IPS-18a (cell line): ENCODE measurements around the gene PDF.

Experiments used
- H3K27ac ChIP-seq: one replicate; pipeline ENCODE4 v1.5.1; 2013; ENCODE audit warnings: low read length
- H3K27me3 ChIP-seq: one replicate; pipeline ENCODE4 v1.6.1; 2013; ENCODE audit warnings: mild to moderate bottlenecking, low read length; ENCODE audit not compliant: control insufficient read depth, insufficient read depth
- H3K36me3 ChIP-seq: one replicate; pipeline ENCODE4 v1.6.1; 2013; ENCODE audit warnings: low read depth, low read length; ENCODE audit not compliant: control insufficient read depth
- H3K4me1 ChIP-seq: one replicate; pipeline ENCODE4 v1.6.1; 2013; ENCODE audit warnings: low read depth, low read length; ENCODE audit not compliant: control insufficient read depth
- H3K4me3 ChIP-seq: one replicate; pipeline ENCODE4 v1.5.1; 2013; ENCODE audit warnings: low read length
- H3K9ac ChIP-seq: one replicate; pipeline ENCODE4 v1.6.1; 2013; ENCODE audit warnings: mild to moderate bottlenecking, low read length, moderate library complexity
- H3K9me3 ChIP-seq: one replicate; pipeline ENCODE4 v1.6.1; 2013; ENCODE audit warnings: low read depth, low read length; ENCODE audit not compliant: control insufficient read depth

Gene PDF

GRCh38 chr16:69322343-69322742 lies 8.0 kb downstream of the PDF start:
- Histone ChIP-seq H3K9ac (no peak overlapping the region), H3K9me3 (no peaks in the 10 kb centered on the region), H3K27me3 (no peaks in the 10 kb centered on the region), H3K4me1 (no peaks in the 10 kb centered on the region), H3K36me3 (peaks cover 78% of the 10 kb centered on the region), H3K4me3 (no peak overlapping the region), H3K27ac (no peak overlapping the region)

GRCh38 chr16:69321080-69321479 lies 9.3 kb downstream of the PDF start:
- Histone ChIP-seq H3K4me3 (no peak overlapping the region), H3K4me1 (no peaks in the 10 kb centered on the region), H3K36me3 (peaks cover 78% of the 10 kb centered on the region), H3K27me3 (no peaks in the 10 kb centered on the region), H3K9ac (no peak overlapping the region), H3K9me3 (no peaks in the 10 kb centered on the region), H3K27ac (no peak overlapping the region)

DNA sequence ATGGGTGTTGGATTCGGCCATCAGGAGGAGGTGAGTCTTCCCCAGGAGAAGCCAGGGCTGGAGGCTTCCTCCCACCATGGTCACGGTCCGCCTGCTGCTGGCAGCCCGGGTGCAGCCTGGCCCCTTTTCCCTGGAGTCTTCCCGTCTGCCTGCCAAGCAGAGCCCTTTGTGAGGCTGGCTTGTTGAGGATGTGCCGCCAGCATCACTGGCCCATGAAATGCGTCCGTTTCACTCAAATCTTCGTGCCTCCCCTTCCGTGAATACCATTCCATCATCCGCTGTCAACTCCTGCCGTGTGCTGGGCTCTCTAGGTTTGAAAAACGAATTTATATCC lies 9.7 kb downstream of the PDF start:
- Histone ChIP-seq H3K27ac (no peak overlapping the region), H3K9me3 (no peaks in the 10 kb centered on the region), H3K9ac (no peak overlapping the region), H3K4me1 (no peaks in the 10 kb centered on the region), H3K36me3 (peaks cover 75% of the 10 kb centered on the region), H3K4me3 (no peak overlapping the region), H3K27me3 (no peaks in the 10 kb centered on the region)

DNA sequence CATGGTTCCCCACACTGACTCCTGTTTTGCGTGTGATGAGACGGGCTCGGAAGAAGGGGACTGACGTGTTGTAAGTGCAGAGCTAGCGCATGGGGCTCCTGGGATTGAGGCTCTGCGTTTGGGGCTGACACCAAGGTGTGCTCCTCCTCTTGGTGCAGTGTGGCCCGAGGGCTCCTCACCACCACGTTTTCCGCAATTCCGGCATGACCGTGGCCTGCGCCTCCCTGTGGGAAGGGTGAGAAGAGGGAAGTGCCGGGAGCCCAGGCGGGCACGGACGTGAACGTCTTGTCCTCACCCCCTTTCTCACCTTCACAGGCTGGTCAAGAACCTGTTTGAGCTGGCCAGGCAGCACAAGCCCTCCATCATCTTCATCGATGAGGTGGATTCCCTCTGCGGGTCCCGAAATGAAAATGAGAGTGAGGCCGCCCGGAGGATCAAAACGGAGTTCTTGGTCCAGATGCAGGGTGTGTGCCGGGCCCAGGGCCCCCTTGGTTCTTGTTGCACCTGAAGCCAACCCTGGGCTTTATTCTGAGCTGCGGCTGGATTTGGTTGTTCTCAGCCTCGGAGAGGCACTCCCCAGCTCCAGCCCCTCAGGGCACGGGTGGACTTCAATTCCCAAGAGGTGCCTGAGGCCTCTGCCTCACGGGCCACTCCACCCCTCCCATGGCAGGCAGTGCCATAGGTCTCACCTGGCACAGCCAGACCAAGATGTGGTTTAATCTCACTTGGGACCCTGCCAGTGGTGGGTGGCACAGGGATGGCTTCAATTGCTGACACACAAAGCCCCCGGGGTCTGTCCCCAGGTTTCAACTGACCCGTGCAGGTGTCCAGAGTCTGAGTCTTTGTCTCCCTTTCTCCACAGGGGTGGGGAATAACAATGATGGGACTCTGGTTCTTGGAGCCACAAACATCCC lies 10.3 kb downstream of the PDF start:
- Histone ChIP-seq H3K4me3 (no peak overlapping the region), H3K9ac (no peak overlapping the region), H3K36me3 (peaks cover 74% of the 10 kb centered on the region), H3K27ac (no peak overlapping the region), H3K27me3 (no peaks in the 10 kb centered on the region), H3K4me1 (no peaks in the 10 kb centered on the region), H3K9me3 (no peaks in the 10 kb centered on the region)

DNA sequence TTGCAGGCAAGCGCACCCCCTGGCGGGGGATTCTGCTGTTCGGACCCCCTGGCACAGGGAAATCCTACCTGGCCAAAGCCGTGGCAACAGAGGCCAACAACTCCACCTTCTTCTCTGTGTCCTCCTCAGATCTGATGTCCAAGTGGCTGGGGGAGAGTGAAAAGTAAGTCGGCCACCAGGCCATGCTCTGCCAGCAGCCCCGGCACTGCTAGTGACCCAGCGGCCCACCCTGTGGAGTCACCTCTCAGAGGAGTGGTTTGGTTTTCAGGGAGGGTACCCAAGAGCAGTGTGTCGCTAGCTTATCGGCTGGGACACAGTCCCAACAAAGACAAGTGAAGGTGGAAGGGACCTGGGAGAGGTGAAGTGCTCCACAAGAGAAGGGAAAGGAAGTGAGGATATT lies 11.0 kb downstream of the PDF start:
- no peak overlapping the region for H3K27ac ChIP-seq
- no peak overlapping the region for H3K4me3 ChIP-seq
- H3K9ac ChIP-seq: no peak overlapping the region
- peaks cover 67% of the 10 kb centered on the region for H3K36me3 ChIP-seq
- H3K27me3 ChIP-seq: no peaks in the 10 kb centered on the region
- no peaks in the 10 kb centered on the region for H3K4me1 ChIP-seq
- no peaks in the 10 kb centered on the region for H3K9me3 ChIP-seq

DNA sequence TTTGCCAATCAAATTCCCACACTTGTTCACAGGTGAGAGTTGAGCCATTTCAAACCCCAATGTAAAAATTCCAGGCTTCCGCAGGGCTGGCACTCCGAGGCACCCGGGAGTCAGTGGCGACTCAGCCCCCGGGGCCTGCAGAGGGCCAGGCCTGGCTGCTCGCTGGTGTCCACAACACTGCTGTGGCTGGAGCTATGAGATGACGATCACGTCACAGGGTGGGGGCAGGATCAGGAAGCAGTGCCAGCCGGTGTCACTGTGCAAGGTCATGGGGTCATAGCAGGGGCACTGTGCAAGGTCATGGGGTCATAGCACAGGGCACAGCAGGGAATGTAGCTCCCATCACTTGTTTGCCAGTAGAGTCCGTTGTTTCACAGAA lies 11.5 kb downstream of the PDF start:
- H3K9me3 ChIP-seq: no peaks in the 10 kb centered on the region
- H3K27ac ChIP-seq: no peak overlapping the region
- H3K4me1 ChIP-seq: no peaks in the 10 kb centered on the region
- H3K27me3 ChIP-seq: no peaks in the 10 kb centered on the region
- H3K4me3 ChIP-seq: no peak overlapping the region
- peaks cover 62% of the 10 kb centered on the region for H3K36me3 ChIP-seq
- no peak overlapping the region for H3K9ac ChIP-seq

- Histone ChIP-seq H3K9ac (no peak overlapping the region), H3K4me3 (no peak overlapping the region), H3K9me3 (no peaks in the 10 kb centered on the region), H3K27ac (no peak overlapping the region), H3K36me3 (peaks cover 62% of the 10 kb centered on the region), H3K4me1 (no peaks in the 10 kb centered on the region), H3K27me3 (no peaks in the 10 kb centered on the region)
These were observed 12.0 kb downstream of the PDF start for GRCh38 chr16:69318177-69318910.

- Histone ChIP-seq H3K4me1 (peaks cover 3% of the 10 kb centered on the region), H3K27ac (no peak overlapping the region), H3K36me3 (peaks cover 48% of the 10 kb centered on the region), H3K9me3 (no peaks in the 10 kb centered on the region), H3K9ac (no peak overlapping the region), H3K27me3 (no peaks in the 10 kb centered on the region), H3K4me3 (no peak overlapping the region)
These were observed 13.8 kb downstream of the PDF start for GRCh38 chr16:69316595-69317034.

GRCh38 chr16:69315486-69316311 lies 14.7 kb downstream of the PDF start:
- H3K9me3 ChIP-seq: no peaks in the 10 kb centered on the region
- H3K36me3 ChIP-seq: peaks cover 39% of the 10 kb centered on the region
- H3K4me3 ChIP-seq: no peak overlapping the region
- H3K27ac ChIP-seq: no peak overlapping the region
- H3K4me1 ChIP-seq: peaks cover 3% of the 10 kb centered on the region
- H3K27me3 ChIP-seq: no peaks in the 10 kb centered on the region
- H3K9ac ChIP-seq: no peak overlapping the region

DNA sequence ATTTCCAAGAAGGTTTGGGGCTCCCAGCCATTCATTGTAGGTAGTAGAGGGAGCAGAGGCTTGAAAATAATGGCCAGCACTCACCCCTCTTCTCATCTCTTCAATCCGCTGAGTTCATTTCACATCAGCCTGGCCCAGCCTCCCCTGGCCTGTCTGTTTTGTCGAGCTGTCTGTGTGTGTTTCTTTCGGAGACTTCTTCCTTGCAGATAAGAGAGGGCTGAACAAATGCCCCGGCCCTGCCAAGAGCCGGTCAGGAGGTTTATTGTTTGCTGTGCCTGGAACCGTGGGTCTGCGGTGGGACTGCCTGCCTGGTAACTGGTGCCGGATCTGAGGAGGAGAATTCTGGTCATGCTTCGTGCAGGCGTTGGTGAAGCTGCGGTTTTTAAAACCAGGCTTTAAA lies 15.9 kb downstream of the PDF start:
- Histone ChIP-seq H3K4me3 (no peak overlapping the region), H3K9ac (no peak overlapping the region), H3K4me1 (peaks cover 3% of the 10 kb centered on the region), H3K27ac (no peak overlapping the region), H3K27me3 (no peaks in the 10 kb centered on the region), H3K36me3 (peaks cover 28% of the 10 kb centered on the region), H3K9me3 (no peaks in the 10 kb centered on the region)

- peaks cover 3% of the 10 kb centered on the region for H3K4me1 ChIP-seq
- H3K36me3 ChIP-seq: peaks cover 17% of the 10 kb centered on the region
- no peaks in the 10 kb centered on the region for H3K9me3 ChIP-seq
- no peak overlapping the region for H3K9ac ChIP-seq
- no peaks in the 10 kb centered on the region for H3K27me3 ChIP-seq
- H3K27ac ChIP-seq: no peak overlapping the region
- no peak overlapping the region for H3K4me3 ChIP-seq
These were observed 16.9 kb downstream of the PDF start for GRCh38 chr16:69313469-69313868.
